Measurements from ENCODE around the gene DHRS1.
"Not testable (repeated sequence)": the region's sequence is repeated elsewhere in the genome, so short reads cannot be mapped to it uniquely, and the experiment has no call there.

DHRS1 gene

DNA sequence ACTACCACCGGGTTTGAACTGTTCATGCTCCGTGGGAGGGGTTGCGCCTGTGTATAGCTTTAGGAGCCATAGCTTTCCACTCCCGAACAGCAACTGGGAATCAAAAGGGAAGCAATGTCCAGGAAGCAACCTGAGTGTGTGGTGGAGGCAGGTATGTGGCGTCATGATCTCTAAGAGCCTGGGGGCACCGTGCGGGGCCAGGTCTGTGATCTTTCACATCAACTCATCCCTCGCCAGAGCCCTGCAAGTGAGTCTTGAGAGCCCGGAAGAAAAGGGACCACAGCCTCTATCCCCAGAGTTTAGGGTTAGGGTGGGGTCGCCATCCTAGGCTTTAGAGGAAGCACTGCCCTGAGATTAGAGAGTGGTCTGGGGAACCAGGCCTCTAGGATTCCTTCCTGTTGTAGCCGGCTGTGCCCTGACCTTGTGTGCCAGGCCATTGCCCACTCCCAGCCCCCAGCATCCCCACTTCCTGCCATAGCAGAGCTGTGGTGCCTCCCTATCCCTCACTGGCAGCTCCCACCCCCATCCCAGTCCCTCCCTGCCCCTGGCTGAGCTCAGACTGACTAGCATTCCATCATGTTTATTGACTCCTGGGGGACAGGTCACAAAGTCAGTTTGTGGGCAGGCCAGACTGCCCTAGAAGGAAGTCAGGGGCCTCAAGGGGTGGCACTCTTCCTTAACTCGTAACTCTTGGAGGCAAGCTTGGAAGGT, 36.0 kb upstream of the DHRS1 start:
- Histone ChIP-seq H3K27me3 (ENCODE audit: control insufficient read depth, insufficient read depth, low read length) (peaks cover 19% of the 10 kb centered on the region), H3K4me3 (ENCODE audit: low read length) (no peak overlapping the region), H3K9ac (ENCODE audit: low read length) (no peak overlapping the region)

DNA sequence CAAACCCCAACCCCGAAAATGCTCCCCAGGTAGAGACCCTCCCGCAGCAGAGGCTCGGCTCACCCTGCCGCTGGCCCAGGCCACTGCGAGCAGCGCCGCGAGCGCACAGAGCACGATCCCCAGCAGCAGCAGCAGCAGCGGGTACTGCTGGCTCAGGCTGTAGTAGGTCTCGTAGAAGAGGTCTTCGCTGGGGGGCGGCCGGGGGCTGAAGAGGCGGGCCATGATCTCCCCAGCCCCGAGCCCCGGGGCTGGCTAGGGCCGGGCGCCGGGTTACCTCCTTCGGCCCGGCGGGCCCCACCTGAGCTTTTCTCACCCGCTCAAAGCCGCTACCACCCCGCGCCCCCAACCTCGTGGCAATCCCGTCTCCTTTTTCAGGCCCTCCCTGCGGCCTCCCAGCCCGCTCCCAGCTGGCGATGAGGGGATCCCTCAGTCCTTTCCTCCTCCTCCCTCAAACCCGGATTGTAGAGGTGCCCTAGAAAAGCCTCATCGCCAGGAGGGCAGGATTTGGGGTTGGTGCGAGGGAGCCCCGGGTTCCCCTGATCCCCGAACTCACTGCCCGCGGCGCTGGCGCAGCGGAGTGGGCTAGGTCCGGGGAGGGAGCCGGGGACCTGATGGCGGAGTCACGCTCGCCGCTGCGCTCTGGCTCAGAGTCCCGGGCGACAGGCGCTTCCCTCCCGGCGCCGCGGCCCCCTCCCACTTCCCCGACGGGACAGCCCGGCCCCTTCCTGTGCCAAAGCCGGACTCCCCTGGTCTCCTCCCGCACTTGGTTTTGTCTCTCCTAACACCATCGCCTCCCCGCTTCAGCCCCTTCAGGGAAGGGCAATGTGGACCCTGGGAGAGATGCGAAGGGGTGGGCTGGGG, 35.1 kb upstream of the DHRS1 start, which contains the start of gene ADCY4:
Gene ADCY4 (minus strand): TSS at position 641 of the 861 bp plus-strand sequence. CDS start 419 bp downstream, at position 222.
- Histone ChIP-seq H3K27me3 (ENCODE audit: control insufficient read depth, insufficient read depth, low read length) (peaks cover 19% of the 10 kb centered on the region), H3K4me1 (ENCODE audit: control insufficient read depth, insufficient read depth, low read length) (peaks cover 50% of the 10 kb centered on the region), H3K9me3 (ENCODE audit: control insufficient read depth, low read length) (no peaks in the 10 kb centered on the region), H3K9ac (ENCODE audit: low read length) (peak within 1 kb of the TSS; percentile 60), H3K36me3 (ENCODE audit: control insufficient read depth, insufficient read depth, low read length) (peaks cover 5% of the 10 kb centered on the region), H3K4me3 (ENCODE audit: low read length) (peak within 1 kb of the TSS; percentile 22)

More for the DNA sequence above, 36.0 kb upstream of the DHRS1 start:
- H3K36me3 ChIP-seq (ENCODE audit: control insufficient read depth, insufficient read depth, low read length) = peaks cover 5% of the 10 kb centered on the region
- H3K9me3 ChIP-seq (ENCODE audit: control insufficient read depth, low read length) = no peaks in the 10 kb centered on the region
- H3K4me1 ChIP-seq (ENCODE audit: control insufficient read depth, insufficient read depth, low read length) = peaks cover 55% of the 10 kb centered on the region

DNA sequence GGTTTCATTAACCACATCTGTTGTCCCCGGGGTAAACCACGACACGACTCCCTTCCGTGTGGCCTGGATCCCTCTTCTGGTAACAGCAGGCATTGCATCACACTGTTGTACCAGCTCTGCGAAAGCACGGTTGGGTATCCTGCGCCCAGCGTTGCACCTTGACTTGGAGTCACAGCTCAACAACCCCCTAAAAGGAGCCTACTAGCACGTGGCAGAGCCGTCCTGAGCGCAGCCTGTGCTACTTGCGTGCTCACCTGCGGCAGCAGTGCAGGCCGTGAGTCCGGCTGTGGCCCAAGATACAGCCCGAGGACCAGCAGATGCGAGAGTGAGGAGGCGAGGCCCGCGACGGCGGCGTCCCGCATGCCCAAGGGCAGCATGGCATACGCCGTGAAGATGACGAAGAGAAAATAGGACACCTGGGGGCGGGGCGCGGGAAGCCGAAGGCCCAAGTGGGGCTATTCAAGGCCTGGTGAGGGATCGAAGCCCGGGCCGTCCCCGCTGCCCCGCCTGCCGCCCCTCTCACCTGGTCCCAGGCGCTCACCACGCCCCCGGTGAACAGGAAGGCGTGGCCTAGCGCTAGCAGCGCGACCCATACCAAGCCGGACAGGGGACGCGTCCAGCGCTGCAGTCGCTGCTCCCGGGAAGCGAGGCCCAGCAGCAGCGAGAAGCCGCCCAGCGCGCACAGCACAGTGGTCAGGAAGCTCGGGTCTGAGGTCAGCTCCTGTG, 32.9 kb upstream of the DHRS1 start:
- peaks cover 24% of the 10 kb centered on the region for H3K27me3 ChIP-seq (ENCODE audit: control insufficient read depth, insufficient read depth, low read length)
- no peak overlapping the region for H3K4me3 ChIP-seq (ENCODE audit: low read length)
- peaks cover 34% of the 10 kb centered on the region for H3K4me1 ChIP-seq (ENCODE audit: control insufficient read depth, insufficient read depth, low read length)
- H3K36me3 ChIP-seq (ENCODE audit: control insufficient read depth, insufficient read depth, low read length) = no peaks in the 10 kb centered on the region
- no peaks in the 10 kb centered on the region for H3K9me3 ChIP-seq (ENCODE audit: control insufficient read depth, low read length)
- no peak overlapping the region for H3K9ac ChIP-seq (ENCODE audit: low read length)

DNA sequence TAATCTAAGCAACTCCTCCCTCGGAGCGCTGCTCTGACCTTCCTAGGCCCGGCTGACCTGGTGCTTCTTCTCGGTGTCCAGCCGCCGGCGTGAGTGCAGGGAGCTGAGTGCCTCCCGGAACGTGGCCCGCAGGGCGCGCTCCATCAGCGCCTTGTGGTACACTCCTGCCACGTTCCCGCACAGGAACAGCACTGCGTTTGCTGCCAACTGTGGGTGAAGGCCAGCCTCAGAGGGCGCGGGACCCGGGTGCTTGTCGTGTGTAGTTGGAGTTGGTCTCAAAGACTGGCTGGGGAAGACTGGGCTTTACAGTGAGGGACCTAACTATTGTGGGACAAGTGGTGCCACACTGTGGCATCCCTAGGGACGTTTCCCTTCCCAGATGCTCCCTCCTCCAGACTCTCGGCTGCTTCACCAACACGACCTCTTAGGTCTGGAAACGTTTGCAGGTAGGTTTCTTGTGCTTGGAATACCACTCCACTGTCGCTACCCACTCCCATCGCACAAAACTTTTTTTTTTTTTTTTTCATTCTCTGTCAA, 32.2 kb upstream of the DHRS1 start:
- H3K4me3 ChIP-seq (ENCODE audit: low read length) = no peak overlapping the region
- H3K9me3 ChIP-seq (ENCODE audit: control insufficient read depth, low read length) = no peaks in the 10 kb centered on the region
- H3K27me3 ChIP-seq (ENCODE audit: control insufficient read depth, insufficient read depth, low read length) = peaks cover 24% of the 10 kb centered on the region
- H3K36me3 ChIP-seq (ENCODE audit: control insufficient read depth, insufficient read depth, low read length) = no peaks in the 10 kb centered on the region
- peaks cover 30% of the 10 kb centered on the region for H3K4me1 ChIP-seq (ENCODE audit: control insufficient read depth, insufficient read depth, low read length)
- no peak overlapping the region for H3K9ac ChIP-seq (ENCODE audit: low read length)

DNA sequence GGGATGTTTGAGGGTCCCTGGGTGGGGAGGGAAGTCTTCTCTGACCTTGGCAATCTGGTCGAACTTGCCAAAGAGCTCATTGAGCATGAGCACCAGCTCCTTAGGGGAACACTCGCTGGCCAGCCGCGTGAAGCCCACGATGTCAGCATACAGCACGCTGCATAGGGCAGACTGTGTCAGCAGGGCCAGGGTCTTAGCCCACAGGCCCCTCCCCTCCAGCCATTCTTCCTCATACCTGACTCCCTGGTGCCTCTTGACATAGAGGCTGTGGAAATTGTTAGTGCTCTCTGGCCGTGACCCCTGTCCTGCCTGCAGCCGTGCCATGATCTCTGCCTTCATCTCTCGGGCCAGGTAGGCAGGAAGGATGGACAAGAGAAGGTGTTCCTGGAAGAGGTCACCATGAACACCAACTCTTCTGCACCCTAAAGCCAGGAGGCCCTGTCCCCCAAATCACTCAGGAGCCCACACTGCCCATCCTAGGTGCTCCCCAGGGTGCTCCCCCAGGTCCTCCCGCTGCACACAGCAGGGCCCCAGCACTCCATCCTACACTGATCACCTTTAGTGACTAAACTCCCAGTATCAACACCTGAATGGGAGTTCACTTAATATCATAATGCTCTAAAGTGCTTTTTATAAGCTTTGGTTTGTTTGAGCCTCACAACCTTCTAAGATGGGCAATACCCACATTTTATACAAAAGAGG, 31.5 kb upstream of the DHRS1 start:
- Histone ChIP-seq H3K4me1 (ENCODE audit: control insufficient read depth, insufficient read depth, low read length) (peaks cover 30% of the 10 kb centered on the region), H3K9ac (ENCODE audit: low read length) (no peak overlapping the region)

DNA sequence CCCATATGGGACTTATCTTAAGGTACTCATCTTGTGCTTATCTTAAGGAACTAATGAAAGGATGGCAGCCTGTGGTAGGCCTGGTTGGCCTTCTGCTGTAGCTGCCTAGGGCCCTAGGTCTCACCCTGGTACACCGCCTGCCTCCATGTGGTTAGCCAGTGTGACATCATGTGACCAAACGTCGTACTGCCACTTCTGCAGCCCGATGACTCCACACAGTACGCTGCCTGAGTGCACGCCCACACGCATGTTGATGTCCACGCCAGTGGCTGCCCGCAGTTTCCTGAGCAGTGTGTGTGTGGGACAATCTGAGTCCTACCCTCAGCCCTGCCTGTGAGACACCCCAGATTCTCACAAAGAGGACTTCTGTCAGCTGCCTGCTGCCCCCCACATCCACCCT, 30.2 kb upstream of the DHRS1 start:
- H3K36me3 ChIP-seq (ENCODE audit: control insufficient read depth, insufficient read depth, low read length) = no peaks in the 10 kb centered on the region
- no peaks in the 10 kb centered on the region for H3K9me3 ChIP-seq (ENCODE audit: control insufficient read depth, low read length)
- peaks cover 24% of the 10 kb centered on the region for H3K27me3 ChIP-seq (ENCODE audit: control insufficient read depth, insufficient read depth, low read length)
- H3K4me3 ChIP-seq (ENCODE audit: low read length) = no peak overlapping the region
- H3K4me1 ChIP-seq (ENCODE audit: control insufficient read depth, insufficient read depth, low read length) = peaks cover 26% of the 10 kb centered on the region
- peak overlapping the region; percentile 15 for H3K9ac ChIP-seq (ENCODE audit: low read length)

More for the DNA sequence above, 31.5 kb upstream of the DHRS1 start:
- no peak overlapping the region for H3K4me3 ChIP-seq (ENCODE audit: low read length)
- peaks cover 26% of the 10 kb centered on the region for H3K27me3 ChIP-seq (ENCODE audit: control insufficient read depth, insufficient read depth, low read length)
- no peaks in the 10 kb centered on the region for H3K36me3 ChIP-seq (ENCODE audit: control insufficient read depth, insufficient read depth, low read length)
- no peaks in the 10 kb centered on the region for H3K9me3 ChIP-seq (ENCODE audit: control insufficient read depth, low read length)

DNA sequence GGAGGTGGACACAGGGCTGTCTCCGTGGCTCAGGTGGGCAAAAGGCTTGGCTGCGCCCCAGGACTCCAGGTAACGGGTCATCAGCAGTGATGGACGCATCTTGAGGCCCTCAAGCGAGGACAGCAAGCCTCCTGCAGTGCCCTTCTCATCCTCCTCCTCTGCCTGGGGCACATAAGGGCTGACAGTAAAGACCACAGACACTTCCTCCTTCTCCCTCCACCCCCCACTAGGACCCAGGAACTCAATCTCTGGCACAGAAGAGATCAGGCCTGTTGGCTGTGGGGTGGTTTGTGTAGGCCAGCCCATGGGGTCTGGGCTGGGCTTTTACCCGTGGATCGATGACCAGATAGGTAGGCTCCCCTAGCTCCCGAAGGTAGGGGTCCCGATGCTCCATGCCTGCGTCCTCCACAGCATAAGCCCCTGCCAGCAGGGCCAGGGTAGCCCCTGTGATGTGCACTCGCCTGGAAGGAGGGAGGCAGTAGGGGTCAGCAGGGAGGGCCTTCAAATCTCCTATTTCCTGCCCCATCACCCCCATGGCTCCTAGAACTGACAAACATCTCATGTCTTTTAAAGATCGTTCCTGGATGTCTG, 29.6 kb upstream of the DHRS1 start:
- H3K27me3 ChIP-seq (ENCODE audit: control insufficient read depth, insufficient read depth, low read length) = peaks cover 19% of the 10 kb centered on the region
- peak overlapping the region; percentile 15 for H3K9ac ChIP-seq (ENCODE audit: low read length)
- no peaks in the 10 kb centered on the region for H3K9me3 ChIP-seq (ENCODE audit: control insufficient read depth, low read length)
- no peaks in the 10 kb centered on the region for H3K36me3 ChIP-seq (ENCODE audit: control insufficient read depth, insufficient read depth, low read length)
- peaks cover 20% of the 10 kb centered on the region for H3K4me1 ChIP-seq (ENCODE audit: control insufficient read depth, insufficient read depth, low read length)
- H3K4me3 ChIP-seq (ENCODE audit: low read length) = no peak overlapping the region

DNA sequence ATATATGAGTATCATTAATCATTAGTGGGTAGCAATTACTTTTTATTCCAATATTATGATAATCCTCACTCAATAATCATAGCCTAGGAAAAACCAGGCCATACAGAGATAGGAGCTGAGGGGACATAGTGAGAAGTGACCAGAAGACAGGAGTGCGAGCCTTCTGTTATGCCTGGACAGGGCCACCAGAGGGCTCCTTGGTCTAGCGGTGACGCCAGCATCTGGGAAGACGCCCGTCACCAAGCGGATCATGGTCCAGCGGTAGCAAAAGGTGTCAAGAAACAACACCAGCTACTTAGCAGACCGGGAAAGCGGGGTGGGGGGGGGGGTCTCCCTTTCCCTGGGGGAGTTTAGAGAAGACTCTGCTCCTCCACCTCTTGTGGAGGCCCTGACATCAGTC, 28.3 kb upstream of the DHRS1 start:
- H3K36me3 ChIP-seq (ENCODE audit: control insufficient read depth, insufficient read depth, low read length); H3K9me3 ChIP-seq (ENCODE audit: control insufficient read depth, low read length); H3K4me3 ChIP-seq (ENCODE audit: low read length); H3K4me1 ChIP-seq (ENCODE audit: control insufficient read depth, insufficient read depth, low read length); H3K9ac ChIP-seq (ENCODE audit: low read length); H3K27me3 ChIP-seq (ENCODE audit: control insufficient read depth, insufficient read depth, low read length): not testable (repeated sequence)

DNA sequence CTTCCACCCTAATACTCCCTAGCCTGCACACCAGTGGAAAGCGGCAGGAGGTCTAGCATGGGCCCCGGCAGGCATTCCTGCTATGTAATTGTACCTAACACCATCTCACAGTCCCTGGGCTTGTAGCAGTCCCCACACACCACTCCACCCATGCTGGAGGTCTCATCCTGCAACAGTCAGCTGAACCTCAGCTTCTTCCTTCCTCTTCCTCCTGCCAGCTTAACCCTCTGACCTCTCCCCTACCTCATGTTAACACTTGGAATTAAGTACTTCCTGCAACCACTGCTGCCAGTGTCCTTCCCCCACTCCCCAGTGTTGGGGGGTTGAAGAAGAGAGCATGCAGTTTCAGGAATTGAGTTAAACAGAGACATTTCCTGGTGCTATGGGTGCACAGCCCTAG, 27.7 kb upstream of the DHRS1 start:
- Histone ChIP-seq H3K36me3 (ENCODE audit: control insufficient read depth, insufficient read depth, low read length) (no peaks in the 10 kb centered on the region), H3K9me3 (ENCODE audit: control insufficient read depth, low read length) (no peaks in the 10 kb centered on the region), H3K9ac (ENCODE audit: low read length) (no peak overlapping the region), H3K4me1 (ENCODE audit: control insufficient read depth, insufficient read depth, low read length) (peaks cover 1% of the 10 kb centered on the region), H3K4me3 (ENCODE audit: low read length) (no peak overlapping the region), H3K27me3 (ENCODE audit: control insufficient read depth, insufficient read depth, low read length) (peaks cover 10% of the 10 kb centered on the region)

DNA sequence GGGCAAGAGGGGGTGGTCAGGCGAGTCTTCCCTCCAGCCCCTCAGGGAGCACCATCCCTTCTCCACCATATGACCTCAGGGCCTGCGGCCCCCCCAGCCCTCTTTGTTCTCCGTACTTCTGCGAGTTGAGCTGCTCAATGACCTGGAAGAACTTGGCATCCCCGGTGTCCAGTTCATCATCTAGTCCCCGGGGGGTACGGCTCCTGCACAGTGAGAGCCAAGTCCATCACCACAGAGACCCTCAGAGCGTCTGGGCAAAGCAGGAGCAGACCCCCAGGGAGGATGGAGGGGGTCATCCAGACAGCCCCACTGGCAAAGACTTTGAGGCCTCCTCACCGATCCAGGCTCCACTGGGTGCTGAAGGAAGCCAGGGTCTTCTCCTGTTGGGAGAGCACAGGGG, 26.4 kb upstream of the DHRS1 start:
- Histone ChIP-seq H3K36me3 (ENCODE audit: control insufficient read depth, insufficient read depth, low read length) (no peaks in the 10 kb centered on the region), H3K9ac (ENCODE audit: low read length) (no peak overlapping the region), H3K4me3 (ENCODE audit: low read length) (no peak overlapping the region), H3K27me3 (ENCODE audit: control insufficient read depth, insufficient read depth, low read length) (peaks cover 10% of the 10 kb centered on the region), H3K4me1 (ENCODE audit: control insufficient read depth, insufficient read depth, low read length) (no peaks in the 10 kb centered on the region), H3K9me3 (ENCODE audit: control insufficient read depth, low read length) (no peaks in the 10 kb centered on the region)

DNA sequence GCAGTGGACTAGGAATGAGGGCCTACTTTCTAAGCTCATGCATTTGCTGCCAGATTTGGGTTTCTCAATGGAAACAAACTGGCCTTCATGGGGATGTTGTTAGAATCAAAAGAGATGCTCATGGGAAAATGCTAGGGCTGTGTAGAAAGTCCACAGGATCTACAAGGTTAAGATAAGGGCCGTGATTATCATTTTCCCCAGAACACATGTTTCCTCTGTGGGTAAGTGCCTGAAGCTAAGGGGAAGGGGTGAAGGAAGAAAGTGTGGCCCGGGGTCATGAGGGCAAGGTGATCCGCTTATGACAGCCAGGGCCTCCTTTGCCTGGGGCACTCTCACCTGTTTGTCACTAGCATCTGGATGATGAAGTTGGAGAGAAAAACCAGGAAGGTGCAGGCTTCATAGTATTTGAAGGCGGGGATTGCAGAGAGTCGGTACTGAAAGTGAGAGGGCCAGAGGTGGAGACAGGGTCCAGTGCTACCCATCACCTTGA, 25.5 kb upstream of the DHRS1 start:
- no peak overlapping the region for H3K4me3 ChIP-seq (ENCODE audit: low read length)
- H3K9ac ChIP-seq (ENCODE audit: low read length) = no peak overlapping the region
- H3K4me1 ChIP-seq (ENCODE audit: control insufficient read depth, insufficient read depth, low read length) = no peaks in the 10 kb centered on the region
- no peaks in the 10 kb centered on the region for H3K36me3 ChIP-seq (ENCODE audit: control insufficient read depth, insufficient read depth, low read length)
- peaks cover 10% of the 10 kb centered on the region for H3K27me3 ChIP-seq (ENCODE audit: control insufficient read depth, insufficient read depth, low read length)
- H3K9me3 ChIP-seq (ENCODE audit: control insufficient read depth, low read length) = no peaks in the 10 kb centered on the region
